ENCODE data around the gene FAM13C. TPM values are rescaled to one million over a fixed set of nuclear protein-coding genes. Genes with fewer than 3 reads are reported as not detected.

The FAM13C gene
- total RNA-seq, 1 donor from 2014 or later: 5.9 TPM

DNA sequence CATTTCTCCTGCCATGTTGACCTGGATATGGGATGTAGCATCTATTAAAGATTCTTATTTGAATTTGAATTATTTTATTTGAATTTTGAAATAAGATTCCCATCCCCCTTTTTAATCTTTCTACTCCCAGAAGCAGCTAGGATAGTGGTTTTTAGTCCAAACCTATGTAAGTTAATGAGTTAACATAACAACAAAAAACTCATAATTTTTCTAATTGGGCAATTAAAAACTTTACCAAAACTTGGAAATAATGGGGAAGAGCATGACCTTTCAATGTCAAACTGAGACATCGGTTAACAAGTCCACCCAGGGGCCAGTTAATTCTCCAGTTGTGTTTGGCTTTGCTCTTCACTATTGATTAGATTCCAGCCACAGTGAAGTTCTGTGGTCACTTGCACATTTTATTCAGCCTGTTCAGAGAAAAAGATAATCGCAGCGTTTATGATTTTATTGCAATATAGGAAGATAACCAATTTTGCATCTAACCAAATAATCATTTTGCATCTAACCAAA is 1.2 kb upstream of the FAM13C start:
- Mint-ChIP-seq H3K9me3 (ENCODE audit: low read depth) (no peaks in the 10 kb centered on the region), H3K4me1 (ENCODE audit: low read depth) (peaks cover 10% of the 10 kb centered on the region), H3K4me3 (ENCODE audit: low read depth) (peak overlapping the region; percentile 24), H3K27ac (peak overlapping the region; percentile 92), H3K36me3 (ENCODE audit: insufficient read depth) (no peaks in the 10 kb centered on the region), H3K27me3 (peaks cover 10% of the 10 kb centered on the region)
- TF ChIP-seq, protein P1, sequence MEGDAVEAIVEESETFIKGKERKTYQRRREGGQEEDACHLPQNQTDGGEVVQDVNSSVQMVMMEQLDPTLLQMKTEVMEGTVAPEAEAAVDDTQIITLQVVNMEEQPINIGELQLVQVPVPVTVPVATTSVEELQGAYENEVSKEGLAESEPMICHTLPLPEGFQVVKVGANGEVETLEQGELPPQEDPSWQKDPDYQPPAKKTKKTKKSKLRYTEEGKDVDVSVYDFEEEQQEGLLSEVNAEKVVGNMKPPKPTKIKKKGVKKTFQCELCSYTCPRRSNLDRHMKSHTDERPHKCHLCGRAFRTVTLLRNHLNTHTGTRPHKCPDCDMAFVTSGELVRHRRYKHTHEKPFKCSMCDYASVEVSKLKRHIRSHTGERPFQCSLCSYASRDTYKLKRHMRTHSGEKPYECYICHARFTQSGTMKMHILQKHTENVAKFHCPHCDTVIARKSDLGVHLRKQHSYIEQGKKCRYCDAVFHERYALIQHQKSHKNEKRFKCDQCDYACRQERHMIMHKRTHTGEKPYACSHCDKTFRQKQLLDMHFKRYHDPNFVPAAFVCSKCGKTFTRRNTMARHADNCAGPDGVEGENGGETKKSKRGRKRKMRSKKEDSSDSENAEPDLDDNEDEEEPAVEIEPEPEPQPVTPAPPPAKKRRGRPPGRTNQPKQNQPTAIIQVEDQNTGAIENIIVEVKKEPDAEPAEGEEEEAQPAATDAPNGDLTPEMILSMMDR (IDR thresholded peaks at IDR 0.05; ENCODE audit: unreplicated experiment): no peak
- no peak for DNase-seq (ENCODE audit: low spot score, unreplicated experiment)

DNA sequence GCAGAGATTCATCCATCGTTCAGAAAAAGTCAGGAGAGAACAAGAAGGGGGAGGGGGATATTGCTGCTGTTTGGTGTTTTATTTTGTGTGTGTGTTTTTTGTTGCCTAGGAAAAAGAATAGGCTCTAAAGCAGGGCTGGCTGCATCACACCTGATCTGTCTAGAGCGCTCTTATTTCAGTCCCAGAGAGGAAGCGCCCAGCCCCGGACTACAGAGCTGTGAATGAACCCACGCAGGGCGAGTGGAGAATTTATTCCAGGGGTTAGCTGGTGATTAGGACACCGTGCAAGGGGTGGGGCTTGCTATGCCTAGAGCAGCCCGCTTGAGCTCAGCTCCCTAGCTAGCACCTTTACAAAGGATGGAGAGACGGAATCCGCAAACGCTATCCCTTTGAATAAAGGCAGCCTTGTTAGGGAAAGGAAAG is 621 bp upstream of the FAM13C start:
- H3K27ac Mint-ChIP-seq: peak overlapping the region; percentile 92
- peaks cover 10% of the 10 kb centered on the region for H3K4me1 Mint-ChIP-seq (ENCODE audit: low read depth)
- H3K4me3 Mint-ChIP-seq (ENCODE audit: low read depth): peak overlapping the region; percentile 86
- H3K36me3 Mint-ChIP-seq (ENCODE audit: insufficient read depth): no peaks in the 10 kb centered on the region
- H3K9me3 Mint-ChIP-seq (ENCODE audit: low read depth): no peaks in the 10 kb centered on the region
- DNase-seq (ENCODE audit: low spot score, unreplicated experiment): peak; percentile 20
- TF ChIP-seq, protein P1 (IDR thresholded peaks at IDR 0.05; ENCODE audit: unreplicated experiment): no peak
- H3K27me3 Mint-ChIP-seq: peaks cover 10% of the 10 kb centered on the region

DNA sequence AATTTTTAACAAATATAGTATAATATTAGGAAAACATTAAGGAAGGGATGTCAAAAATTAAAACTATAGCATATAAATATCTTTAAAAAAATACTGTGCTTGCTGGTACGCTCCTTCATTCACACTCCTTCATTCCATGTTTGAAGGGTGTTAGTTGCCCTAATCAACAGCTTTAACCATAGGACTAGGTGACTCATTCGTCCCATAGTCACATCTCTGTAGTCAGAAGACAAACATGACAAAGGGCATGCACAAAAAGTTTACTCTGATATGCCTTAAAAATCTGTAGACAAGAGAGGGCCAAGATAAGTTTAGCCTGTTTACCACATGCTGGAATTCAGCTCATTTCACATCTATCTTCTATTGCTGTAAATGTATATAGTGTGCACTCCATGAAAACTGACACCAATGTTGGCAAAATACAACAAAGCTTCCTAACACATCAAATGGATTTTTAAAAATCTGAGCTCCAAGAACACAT is 646 bp downstream of the FAM13C start:
- TF ChIP-seq, protein P1 (IDR thresholded peaks at IDR 0.05; ENCODE audit: unreplicated experiment): no peak
- peak overlapping the region; percentile 86 for H3K4me3 Mint-ChIP-seq (ENCODE audit: low read depth)
- peak overlapping the region; percentile 95 for H3K27ac Mint-ChIP-seq
- H3K9me3 Mint-ChIP-seq (ENCODE audit: low read depth): no peaks in the 10 kb centered on the region
- no peaks in the 10 kb centered on the region for H3K36me3 Mint-ChIP-seq (ENCODE audit: insufficient read depth)
- H3K27me3 Mint-ChIP-seq: peaks cover 10% of the 10 kb centered on the region
- peaks cover 10% of the 10 kb centered on the region for H3K4me1 Mint-ChIP-seq (ENCODE audit: low read depth)
- no peak for DNase-seq (ENCODE audit: low spot score, unreplicated experiment)

DNA sequence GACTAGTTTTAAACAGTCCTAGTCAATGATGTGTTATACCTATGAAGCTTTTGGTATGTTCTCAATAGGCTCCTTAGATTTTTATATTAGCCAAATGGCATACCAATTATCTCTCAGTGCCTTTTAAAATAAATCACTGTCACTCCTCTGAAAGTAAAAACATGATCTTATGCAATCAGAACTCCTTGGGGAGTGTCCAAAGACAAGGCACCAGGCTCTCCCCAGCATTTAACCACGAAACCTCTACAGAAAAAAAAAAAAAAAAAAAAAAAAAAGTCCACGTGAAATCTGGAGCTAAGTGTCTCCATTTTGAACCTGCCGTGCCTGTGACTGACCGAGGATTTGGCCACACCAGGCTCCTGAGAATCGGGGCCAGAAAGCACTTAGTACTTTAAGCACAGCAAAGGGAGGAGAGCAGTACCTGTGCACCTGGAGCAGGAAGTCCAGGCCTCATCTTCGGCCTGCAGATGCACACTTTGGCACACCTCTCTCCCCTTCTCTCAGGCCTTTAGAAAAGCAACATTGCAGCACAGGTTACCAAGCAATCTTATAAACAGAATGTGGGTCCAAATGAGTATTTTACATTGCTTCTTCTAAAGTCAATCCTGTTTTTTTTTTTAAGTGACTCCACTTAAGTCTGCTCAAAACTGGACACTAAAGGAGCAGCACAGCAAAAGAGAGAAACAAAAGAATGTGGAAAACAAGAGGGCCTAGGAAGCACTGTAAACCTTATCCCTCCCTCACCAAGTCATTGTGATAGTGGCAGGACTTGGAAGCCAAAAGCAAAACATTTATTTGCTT is 1.5 kb downstream of the FAM13C start:
- DNase-seq (ENCODE audit: low spot score, unreplicated experiment): no peak
- TF ChIP-seq, protein P1 (IDR thresholded peaks at IDR 0.05; ENCODE audit: unreplicated experiment): no peak
- Mint-ChIP-seq H3K36me3 (ENCODE audit: insufficient read depth) (no peaks in the 10 kb centered on the region), H3K27ac (no peak overlapping the region), H3K4me1 (ENCODE audit: low read depth) (peaks cover 10% of the 10 kb centered on the region), H3K27me3 (peaks cover 10% of the 10 kb centered on the region), H3K9me3 (ENCODE audit: low read depth) (no peaks in the 10 kb centered on the region), H3K4me3 (ENCODE audit: low read depth) (peak overlapping the region; percentile 34)

DNA sequence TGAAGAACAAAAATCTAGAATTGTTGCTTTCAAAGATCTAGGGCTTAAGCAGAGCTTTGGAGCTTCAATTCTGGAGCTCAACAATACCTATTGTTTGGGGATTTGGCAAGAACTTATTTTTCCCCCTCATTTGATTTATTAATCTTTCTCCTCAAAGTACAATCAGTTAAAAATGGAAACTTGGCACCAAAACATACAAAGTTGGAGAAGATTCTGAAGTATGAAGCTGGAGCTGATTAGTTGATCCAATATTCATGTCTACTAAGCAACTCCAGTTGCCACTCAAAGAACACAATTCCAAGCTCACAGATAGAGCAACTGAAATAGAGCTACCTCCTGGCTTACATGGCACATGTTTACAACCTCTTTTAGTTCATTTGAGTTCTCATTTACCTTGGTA is 3.8 kb downstream of the FAM13C start:
- Mint-ChIP-seq H3K36me3 (ENCODE audit: insufficient read depth) (no peaks in the 10 kb centered on the region), H3K9me3 (ENCODE audit: low read depth) (no peaks in the 10 kb centered on the region), H3K4me1 (ENCODE audit: low read depth) (peaks cover 10% of the 10 kb centered on the region), H3K27me3 (peaks cover 1% of the 10 kb centered on the region), H3K27ac (no peak overlapping the region), H3K4me3 (ENCODE audit: low read depth) (no peak overlapping the region)
- TF ChIP-seq, protein P1 (IDR thresholded peaks at IDR 0.05; ENCODE audit: unreplicated experiment): no peak
- DNase-seq (ENCODE audit: low spot score, unreplicated experiment): no peak
